ENCODE data around the gene LINGO4. TPM values are rescaled to one million over a fixed set of nuclear protein-coding genes. Genes with fewer than 3 reads are reported as not detected.
"Not testable (repeated sequence)": the region's sequence is repeated elsewhere in the genome, so short reads cannot be mapped to it uniquely, and the experiment has no call there.

Gene LINGO4
- total RNA-seq, 6 experiments from 2014 or later: 0.12 to 0.37 (median 0.18) TPM

DNA sequence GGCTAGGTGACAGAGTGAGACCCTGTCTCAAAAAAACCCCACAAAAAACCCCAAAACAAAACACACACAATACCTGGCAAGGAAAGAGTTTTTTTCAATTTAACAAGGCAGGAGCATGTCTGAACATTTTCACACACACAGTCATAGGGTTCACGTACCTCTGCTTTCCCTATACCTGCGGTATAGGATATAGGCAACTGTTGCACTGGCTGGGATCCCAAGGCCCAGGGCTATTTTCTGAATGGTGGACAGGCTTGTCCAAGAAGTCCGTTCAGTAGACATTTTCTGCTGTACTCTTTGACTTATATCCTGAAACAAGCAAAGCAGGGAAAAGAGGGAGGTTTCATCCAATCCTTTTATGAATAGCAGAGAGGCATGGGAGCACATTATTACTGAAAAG lies 22.5 kb downstream of the LINGO4 start:
- DNase-seq (no peak), ATAC-seq (no peak)
- TF ChIP-seq, protein P1, sequence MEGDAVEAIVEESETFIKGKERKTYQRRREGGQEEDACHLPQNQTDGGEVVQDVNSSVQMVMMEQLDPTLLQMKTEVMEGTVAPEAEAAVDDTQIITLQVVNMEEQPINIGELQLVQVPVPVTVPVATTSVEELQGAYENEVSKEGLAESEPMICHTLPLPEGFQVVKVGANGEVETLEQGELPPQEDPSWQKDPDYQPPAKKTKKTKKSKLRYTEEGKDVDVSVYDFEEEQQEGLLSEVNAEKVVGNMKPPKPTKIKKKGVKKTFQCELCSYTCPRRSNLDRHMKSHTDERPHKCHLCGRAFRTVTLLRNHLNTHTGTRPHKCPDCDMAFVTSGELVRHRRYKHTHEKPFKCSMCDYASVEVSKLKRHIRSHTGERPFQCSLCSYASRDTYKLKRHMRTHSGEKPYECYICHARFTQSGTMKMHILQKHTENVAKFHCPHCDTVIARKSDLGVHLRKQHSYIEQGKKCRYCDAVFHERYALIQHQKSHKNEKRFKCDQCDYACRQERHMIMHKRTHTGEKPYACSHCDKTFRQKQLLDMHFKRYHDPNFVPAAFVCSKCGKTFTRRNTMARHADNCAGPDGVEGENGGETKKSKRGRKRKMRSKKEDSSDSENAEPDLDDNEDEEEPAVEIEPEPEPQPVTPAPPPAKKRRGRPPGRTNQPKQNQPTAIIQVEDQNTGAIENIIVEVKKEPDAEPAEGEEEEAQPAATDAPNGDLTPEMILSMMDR (IDR thresholded peaks at IDR 0.05): no peak
- peaks cover 0 to 10% (median 1%) of the 10 kb centered on the region in 4 donors for H3K36me3 ChIP-seq
- H3K4me1 ChIP-seq: no peaks in the 10 kb centered on the region
- H3K27ac ChIP-seq: no peak overlapping the region
- H3K4me3 ChIP-seq: no peak overlapping the region
- intact Hi-C loops (cut with DNase I): no loop called here
- WGBS (ENCODE audit: insufficient coverage, low coverage, low lambda C conversion rate, missing lambda C conversion rate): 91% methylated on average over 2 of the region's 3 CpGs
- H3K27me3 ChIP-seq: no peaks in the 10 kb centered on the region
- no peaks in the 10 kb centered on the region for H3K9me3 ChIP-seq

DNA sequence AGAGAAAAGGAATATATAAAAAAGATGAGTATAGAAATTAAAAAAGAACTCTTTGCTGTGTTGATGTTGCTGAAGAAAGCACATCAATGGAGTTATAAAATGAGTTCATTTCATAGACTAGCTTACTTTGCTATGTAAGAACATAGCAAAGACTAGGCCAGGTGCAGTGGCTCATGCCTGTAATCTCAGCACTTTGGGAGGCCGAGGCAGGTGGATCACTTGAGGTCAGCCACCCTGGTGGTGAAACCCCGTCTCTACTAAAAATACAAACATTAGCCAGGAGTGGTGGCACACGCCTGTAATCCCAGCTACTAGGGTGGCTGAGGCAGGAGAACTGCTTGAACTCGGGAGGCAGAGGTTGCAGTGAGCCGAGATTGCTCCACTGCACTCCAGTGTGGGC lies 23.2 kb downstream of the LINGO4 start:
- H3K36me3 ChIP-seq: peaks cover 0 to 10% (median 1%) of the 10 kb centered on the region in 4 donors
- H3K9me3 ChIP-seq; intact Hi-C loops (cut with DNase I); H3K27ac ChIP-seq; ATAC-seq; H3K27me3 ChIP-seq; H3K4me3 ChIP-seq; DNase-seq; H3K4me1 ChIP-seq: not testable (repeated sequence)
- 92% methylated on average over 3 of the region's 5 CpGs for WGBS (ENCODE audit: insufficient coverage, low coverage, low lambda C conversion rate, missing lambda C conversion rate)

DNA sequence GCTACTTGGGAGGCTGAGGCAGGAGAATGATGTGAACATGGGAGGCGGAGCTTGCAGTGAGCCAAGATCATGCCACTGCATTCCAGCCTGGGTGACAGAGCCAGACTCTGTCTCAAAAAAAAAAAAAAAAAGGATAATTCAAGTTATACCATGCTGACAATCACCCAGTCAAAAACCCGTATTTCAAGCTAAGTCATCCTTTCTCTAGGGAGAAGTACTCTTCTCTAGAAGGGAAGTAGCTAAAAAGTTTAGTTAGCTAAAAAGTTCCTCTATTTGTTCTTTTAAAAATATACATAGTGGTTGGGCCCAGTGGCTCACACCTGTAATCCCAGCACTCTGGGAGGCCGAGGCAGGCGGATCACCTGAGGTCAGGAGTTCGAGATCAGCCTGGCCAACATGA lies 24.5 kb downstream of the LINGO4 start:
- ATAC-seq; intact Hi-C loops (cut with DNase I); H3K27ac ChIP-seq; H3K9me3 ChIP-seq; H3K27me3 ChIP-seq; H3K4me1 ChIP-seq; DNase-seq; H3K4me3 ChIP-seq: not testable (repeated sequence)
- H3K36me3 ChIP-seq: peaks cover 0 to 10% (median 1%) of the 10 kb centered on the region in 4 donors
- 96% methylated on average over 4 of the region's 5 CpGs for WGBS (ENCODE audit: insufficient coverage, low coverage, low lambda C conversion rate, missing lambda C conversion rate)

DNA sequence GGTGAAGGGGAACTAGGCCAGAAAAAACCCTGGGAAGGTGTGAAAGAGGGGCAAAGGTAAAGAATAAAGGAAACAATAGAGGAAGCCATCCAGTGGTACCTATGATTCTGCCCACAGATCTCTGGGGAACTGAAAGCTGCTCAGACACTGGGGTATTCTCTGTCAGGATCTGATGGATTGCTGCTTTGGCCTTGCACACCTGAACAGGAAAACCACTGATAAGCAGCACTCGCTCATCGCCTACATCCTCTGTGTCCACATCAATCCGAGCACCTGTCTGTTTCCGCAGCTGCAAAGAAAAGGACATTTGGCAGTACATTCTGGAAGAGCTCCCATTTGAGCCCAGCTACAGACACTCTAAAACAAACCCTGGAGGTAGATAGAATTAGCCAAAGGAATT lies 25.4 kb downstream of the LINGO4 start:
- no peaks in the 10 kb centered on the region for H3K27me3 ChIP-seq
- no peak overlapping the region for H3K4me3 ChIP-seq
- no peaks in the 10 kb centered on the region for H3K9me3 ChIP-seq
- H3K36me3 ChIP-seq: peaks cover 0 to 10% (median 1%) of the 10 kb centered on the region in 4 donors
- TF ChIP-seq, protein P1 (IDR thresholded peaks at IDR 0.05): no peak
- no peak for TF ChIP-seq POLR2A (IDR thresholded peaks at IDR 0.05)
- DNase-seq (no peak), ATAC-seq (no peak)
- intact Hi-C loops (cut with DNase I): no loop called here
- WGBS (ENCODE audit: insufficient coverage, low coverage, low lambda C conversion rate, missing lambda C conversion rate): 60% methylated on average over 1 of the region's 4 CpGs
- no peak overlapping the region for H3K27ac ChIP-seq
- peaks cover 0 to 15% (median 2%) of the 10 kb centered on the region in 4 donors for H3K4me1 ChIP-seq

DNA sequence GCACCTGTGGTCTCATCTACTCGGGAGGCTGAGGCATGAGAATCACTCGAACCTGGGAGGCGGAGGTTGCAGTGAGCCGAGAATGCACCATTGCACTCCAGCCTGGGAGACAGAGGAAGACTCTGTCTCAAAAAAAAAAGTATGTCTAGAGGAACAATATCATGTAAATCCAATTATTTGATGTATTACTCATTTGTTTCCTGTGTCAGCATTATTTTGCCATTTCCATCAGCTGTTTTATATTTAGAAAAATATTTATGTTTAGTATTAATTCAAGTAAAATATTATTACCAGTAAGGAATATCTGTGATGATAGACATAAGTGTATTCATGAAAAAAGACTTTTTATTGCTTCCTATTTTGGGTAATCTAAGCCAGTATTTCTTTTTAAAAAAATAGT lies 27.9 kb downstream of the LINGO4 start:
- H3K4me1 ChIP-seq: peaks cover 0 to 15% (median 2%) of the 10 kb centered on the region in 4 donors
- DNase-seq: no peak
- H3K9me3 ChIP-seq: no peaks in the 10 kb centered on the region
- H3K27me3 ChIP-seq: no peaks in the 10 kb centered on the region
- no peak overlapping the region for H3K4me3 ChIP-seq
- peaks cover 0 to 10% (median 5%) of the 10 kb centered on the region in 4 donors for H3K36me3 ChIP-seq
- 81% methylated on average over 4 of the region's 4 CpGs for WGBS (ENCODE audit: insufficient coverage, low coverage, low lambda C conversion rate, missing lambda C conversion rate)
- ATAC-seq: no peak
- H3K27ac ChIP-seq: no peak overlapping the region
- intact Hi-C loops (cut with DNase I): no loop called here
- no peak for TF ChIP-seq POLR2A (IDR thresholded peaks at IDR 0.05)
- TF ChIP-seq, protein P1 (IDR thresholded peaks at IDR 0.05): no peak

DNA sequence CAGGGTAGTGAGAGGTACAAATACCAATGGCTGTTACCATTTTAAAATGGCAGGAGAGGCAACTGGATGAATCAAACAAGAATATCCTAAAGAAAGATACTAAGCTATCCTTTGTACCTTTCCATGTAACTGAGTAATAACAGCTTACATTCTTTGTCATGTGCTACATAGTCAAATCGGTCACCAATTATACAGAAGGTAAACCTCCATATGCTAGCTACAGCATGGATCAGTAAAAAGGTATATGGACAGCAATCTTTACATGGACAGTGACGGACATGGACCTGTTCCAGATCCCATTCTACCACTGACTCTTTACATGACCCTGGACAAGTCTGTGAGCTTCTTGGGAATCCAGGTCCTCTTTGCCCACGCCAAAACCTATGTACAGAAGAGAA lies 28.6 kb downstream of the LINGO4 start:
- DNase-seq (no peak), ATAC-seq (no peak)
- intact Hi-C loops (cut with DNase I): no loop called here
- Histone ChIP-seq H3K27ac (no peak overlapping the region), H3K4me1 (peaks cover 0 to 15% (median 2%) of the 10 kb centered on the region in 4 donors), H3K9me3 (no peaks in the 10 kb centered on the region), H3K27me3 (no peaks in the 10 kb centered on the region), H3K4me3 (no peak overlapping the region), H3K36me3 (peaks cover 0 to 10% (median 5%) of the 10 kb centered on the region in 4 donors)
- TF ChIP-seq, protein P1 (IDR thresholded peaks at IDR 0.05): no peak
- no peak for TF ChIP-seq POLR2A (IDR thresholded peaks at IDR 0.05)
- WGBS (ENCODE audit: insufficient coverage, low coverage, low lambda C conversion rate, missing lambda C conversion rate): 100% methylated on average over 3 of the region's 3 CpGs
